Liver (tissue), 9 donors: ENCODE data around the gene ERC2. TPM values are rescaled to one million over a fixed set of nuclear protein-coding genes. Genes with fewer than 3 reads are reported as not detected.
"Not testable (repeated sequence)": the region's sequence is repeated elsewhere in the genome, so short reads cannot be mapped to it uniquely, and the experiment has no call there.

ENCODE experiments used
- DNase-seq: peaks from one replicate; pipeline ENCODE4 v3.0.0-alpha.2; 2017; ENCODE audit warnings: low spot score
- H3K27ac ChIP-seq, 2 donors: one replicate each; pipeline ENCODE4 v1.7.0; 2013; ENCODE audit warnings: inconsistent platforms in 2 of 2, low read length in 2 of 2, control low read depth in 1 of 2, low read depth in 1 of 2, mild to moderate bottlenecking in 1 of 2
- H3K27me3 ChIP-seq, 4 donors: one replicate each; pipeline versions ENCODE4 v1.6.1 to v1.7.0; 2013; ENCODE audit warnings: low read length in 3 of 4, inconsistent platforms in 1 of 4, mild to moderate bottlenecking in 1 of 4, moderate library complexity in 1 of 4; ENCODE audit not compliant: control insufficient read depth in 4 of 4, insufficient read depth in 4 of 4
- H3K36me3 ChIP-seq, 4 donors: one replicate each; pipeline versions ENCODE4 v1.6.1 to v1.7.0; 2013; ENCODE audit warnings: low read length in 3 of 4, mild to moderate bottlenecking in 3 of 4, low read depth in 1 of 4, moderate library complexity in 1 of 4; ENCODE audit not compliant: control insufficient read depth in 4 of 4, insufficient read depth in 3 of 4
- H3K4me1 ChIP-seq, 4 donors: one replicate each; pipeline versions ENCODE4 v1.6.1 to v1.7.0; 2013; ENCODE audit warnings: low read length in 3 of 4, mild to moderate bottlenecking in 3 of 4, moderate library complexity in 1 of 4; ENCODE audit not compliant: control insufficient read depth in 4 of 4, insufficient read depth in 4 of 4
- H3K4me3 ChIP-seq, 3 donors: one replicate each; pipeline versions ENCODE4 v1.6.1 to v1.7.0; 2013; ENCODE audit warnings: low read length in 3 of 3, control low read depth in 1 of 3, low read depth in 1 of 3, mild to moderate bottlenecking in 1 of 3
- H3K9ac ChIP-seq, 2 donors: one replicate each; pipeline ENCODE4 v1.7.0; 2013; ENCODE audit warnings: low read length in 2 of 2, mild to moderate bottlenecking in 2 of 2, moderate library complexity in 2 of 2, control low read depth in 1 of 2, low read depth in 1 of 2
- H3K9me3 ChIP-seq, 4 donors: one replicate each; pipeline versions ENCODE4 v1.6.1 to v1.7.0; 2013; ENCODE audit warnings: low read length in 3 of 4; ENCODE audit not compliant: control insufficient read depth in 4 of 4
- CTCF ChIP-seq: fragments of 150-350 bp; IDR thresholded peaks from 2 replicates; pipeline ENCODE4 v1.5.1; 2017; ENCODE audit warnings: improper control_type of control experiment, low read depth, low read length; ENCODE audit not compliant: missing input control
- EGR1 ChIP-seq, 2 donors: IDR thresholded peaks; 2 replicates each; pipeline ENCODE4 v1.6.1; 2016 to 2018; ENCODE audit warnings: antibody characterized with exemption in 2 of 2, low read depth in 2 of 2
- FOXA1 ChIP-seq: IDR thresholded peaks from 2 replicates; pipeline ENCODE4 v1.6.1; 2016; ENCODE audit warnings: antibody characterized with exemption
- FOXA2 ChIP-seq: IDR thresholded peaks from 2 replicates; pipeline ENCODE4 v1.6.1; 2016; ENCODE audit warnings: antibody characterized with exemption
- GABPA ChIP-seq, 2 donors: IDR thresholded peaks in 1 of 2; conservative IDR thresholded peaks in 1 of 2; 2 replicates each; pipeline ENCODE4 v1.6.1; 2016; ENCODE audit warnings: antibody characterized with exemption in 2 of 2, mild to moderate bottlenecking in 1 of 2, moderate library complexity in 1 of 2
- HNF4A ChIP-seq, 2 donors: conservative IDR thresholded peaks; 2 replicates each; pipeline ENCODE4 v1.6.1; 2016; ENCODE audit warnings: antibody characterized with exemption in 2 of 2, mild to moderate bottlenecking in 2 of 2
- HNF4G ChIP-seq: IDR thresholded peaks from 2 replicates; pipeline ENCODE4 v1.6.1; 2016; ENCODE audit warnings: antibody characterized with exemption
- JUND ChIP-seq, 2 donors: IDR thresholded peaks; 2 replicates each; pipeline ENCODE4 v1.6.1; 2016; ENCODE audit warnings: antibody characterized with exemption in 2 of 2
- MAX ChIP-seq: IDR thresholded peaks from 2 replicates; pipeline ENCODE4 v1.6.1; 2016; ENCODE audit warnings: antibody characterized with exemption
- NR2F2 ChIP-seq: IDR thresholded peaks from 2 replicates; pipeline ENCODE4 v1.6.1; 2016; ENCODE audit warnings: antibody characterized with exemption
- RAD21 ChIP-seq, 2 donors: IDR thresholded peaks; 2 replicates each; pipeline ENCODE4 v1.6.1; 2016; ENCODE audit warnings: antibody characterized with exemption in 2 of 2, mild to moderate bottlenecking in 2 of 2
- REST ChIP-seq: IDR thresholded peaks from 2 replicates; pipeline ENCODE4 v1.6.1; 2016; ENCODE audit warnings: antibody characterized with exemption, mild to moderate bottlenecking
- RXRA ChIP-seq, 2 donors: IDR thresholded peaks; 2 replicates each; pipeline ENCODE4 v1.6.1; 2017 to 2018; ENCODE audit warnings: antibody characterized with exemption in 2 of 2, mild to moderate bottlenecking in 1 of 2
- SP1 ChIP-seq: IDR thresholded peaks from 2 replicates; pipeline ENCODE4 v1.6.1; 2018; ENCODE audit warnings: antibody characterized with exemption, mild to moderate bottlenecking
- TAF1 ChIP-seq: conservative IDR thresholded peaks from 2 replicates; pipeline ENCODE4 v1.6.1; 2016; ENCODE audit warnings: antibody characterized with exemption, mild to moderate bottlenecking
- YY1 ChIP-seq: IDR thresholded peaks from 2 replicates; pipeline ENCODE4 v1.6.1; 2016; ENCODE audit warnings: antibody characterized with exemption, mild to moderate bottlenecking
- WGBS: extraction: QIAGEN DNeasy Blood & Tissue Kit; methylation state at CpG from one replicate; pipeline ENCODE4 v1.1.7; 2013; 5-methylcytosine and 5-hydroxymethylcytosine counted together
- polyA plus RNA-seq, 2 donors: library from polyadenylated mRNA; stranded (reverse) in 1 of 2; unstranded in 1 of 2; fragments of 200-250 nt in 1 of 2; fragments of >200 nt in 1 of 2; fragmentation: Nextera tagmentation in 1 of 2; extraction: Ambion mirVana in 1 of 2; gene quantifications; one replicate each; pipeline versions ENCODE4 v1.2.1 to v1.2.3, GENCODE V29; 2013 to 2015
- total RNA-seq, 2 donors: library from RNA; depleted of rRNA; stranded (reverse); fragments of >200 nt; gene quantifications; one replicate each; pipeline ENCODE4 v1.2.3, GENCODE V29; 2014
- TF ChIP-seq, protein P1 (sequence below): IDR thresholded peaks from 2 replicates; pipeline ENCODE4 v1.6.1; 2016; ENCODE audit warnings: antibody characterized with exemption
- TF ChIP-seq, protein P2 (sequence below): IDR thresholded peaks from 2 replicates; pipeline ENCODE4 v1.6.1; 2016; ENCODE audit warnings: antibody characterized with exemption
- donor health status: healthy.
- donor health status: healthy.
- donor health status: healthy.
- donor health status: healthy.
- donor health status: healthy.

The ERC2 gene
- total and polyA plus RNA-seq, 4 donors: 0.14 to 0.25 TPM; not detected in 2

DNA sequence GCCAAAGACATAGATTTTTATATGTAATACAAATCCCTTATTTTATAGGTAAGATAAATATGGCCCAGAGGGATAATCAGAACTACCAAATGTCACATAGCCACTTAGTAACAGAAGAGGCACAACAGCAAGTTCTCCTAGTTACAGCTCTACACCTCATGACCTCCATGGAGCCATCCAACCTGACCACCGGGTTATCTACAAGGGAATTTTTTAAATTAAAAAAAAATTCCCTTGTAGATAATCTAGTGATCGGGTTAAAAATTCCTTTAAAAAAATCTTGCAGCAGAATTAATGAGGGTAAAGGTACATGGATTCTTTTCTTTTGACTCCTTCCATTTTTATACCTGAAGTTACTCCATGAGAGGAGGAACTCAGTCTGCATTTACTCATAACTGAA is 615.9 kb downstream of the ERC2 start (continued):
- no peak for TF ChIP-seq YY1
- no peak for TF ChIP-seq MAX

- TF ChIP-seq, protein P1, sequence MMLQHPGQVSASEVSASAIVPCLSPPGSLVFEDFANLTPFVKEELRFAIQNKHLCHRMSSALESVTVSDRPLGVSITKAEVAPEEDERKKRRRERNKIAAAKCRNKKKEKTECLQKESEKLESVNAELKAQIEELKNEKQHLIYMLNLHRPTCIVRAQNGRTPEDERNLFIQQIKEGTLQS: no peak
- no peak for TF ChIP-seq EGR1 (IDR thresholded peaks at IDR 0.05; ENCODE audit: low read depth in 2 of 2)
- no peak overlapping the region for H3K9ac ChIP-seq
- H3K4me3 ChIP-seq: no peak overlapping the region
- H3K36me3 ChIP-seq: no peaks in the 10 kb centered on the region
- no peaks in the 10 kb centered on the region for H3K4me1 ChIP-seq
- no peak overlapping the region for H3K27ac ChIP-seq
- no peak for DNase-seq
- H3K27me3 ChIP-seq: no peaks in the 10 kb centered on the region
- H3K9me3 ChIP-seq: no peaks in the 10 kb centered on the region
- WGBS: 52% methylated on average over 3 of the region's 3 CpGs
Observed at GRCh38 chr3:55842204-55842603, 626.1 kb downstream of the ERC2 start.

- WGBS: 64% methylated on average over 13 of the region's 13 CpGs
- H3K27me3 ChIP-seq, H3K36me3 ChIP-seq, DNase-seq, H3K9me3 ChIP-seq, H3K27ac ChIP-seq, H3K4me3 ChIP-seq, H3K9ac ChIP-seq, H3K4me1 ChIP-seq: not testable (repeated sequence)
Observed at GRCh38 chr3:55831876-55832275, 636.4 kb downstream of the ERC2 start.

- Histone ChIP-seq H3K27ac (no peak overlapping the region), H3K4me3 (no peak overlapping the region), H3K36me3 (no peaks in the 10 kb centered on the region), H3K4me1 (no peaks in the 10 kb centered on the region), H3K27me3 (peaks cover 0 to 3% (median 0%) of the 10 kb centered on the region in 4 donors), H3K9ac (no peak overlapping the region), H3K9me3 (no peaks in the 10 kb centered on the region)
- no peak for DNase-seq
- TF ChIP-seq RAD21 (IDR thresholded peaks at IDR 0.05) (no peak), FOXA2 (no peak), TAF1 (no peak), REST (no peak), MAX (no peak), RXRA (IDR thresholded peaks at IDR 0.05) (no peak), CTCF (no peak), HNF4A (conservative IDR thresholded peaks at IDR 0.05) (no peak), FOXA1 (no peak), NR2F2 (no peak), GABPA (IDR thresholded peaks at IDR 0.05 in 1 of 2, conservative IDR thresholded peaks at IDR 0.05 in 1 of 2) (no peak), JUND (IDR thresholded peaks at IDR 0.05) (no peak), SP1 (no peak), HNF4G (no peak), EGR1 (IDR thresholded peaks at IDR 0.05; ENCODE audit: low read depth in 2 of 2) (no peak)
- TF ChIP-seq, protein P1: no peak
- TF ChIP-seq, protein P2, sequence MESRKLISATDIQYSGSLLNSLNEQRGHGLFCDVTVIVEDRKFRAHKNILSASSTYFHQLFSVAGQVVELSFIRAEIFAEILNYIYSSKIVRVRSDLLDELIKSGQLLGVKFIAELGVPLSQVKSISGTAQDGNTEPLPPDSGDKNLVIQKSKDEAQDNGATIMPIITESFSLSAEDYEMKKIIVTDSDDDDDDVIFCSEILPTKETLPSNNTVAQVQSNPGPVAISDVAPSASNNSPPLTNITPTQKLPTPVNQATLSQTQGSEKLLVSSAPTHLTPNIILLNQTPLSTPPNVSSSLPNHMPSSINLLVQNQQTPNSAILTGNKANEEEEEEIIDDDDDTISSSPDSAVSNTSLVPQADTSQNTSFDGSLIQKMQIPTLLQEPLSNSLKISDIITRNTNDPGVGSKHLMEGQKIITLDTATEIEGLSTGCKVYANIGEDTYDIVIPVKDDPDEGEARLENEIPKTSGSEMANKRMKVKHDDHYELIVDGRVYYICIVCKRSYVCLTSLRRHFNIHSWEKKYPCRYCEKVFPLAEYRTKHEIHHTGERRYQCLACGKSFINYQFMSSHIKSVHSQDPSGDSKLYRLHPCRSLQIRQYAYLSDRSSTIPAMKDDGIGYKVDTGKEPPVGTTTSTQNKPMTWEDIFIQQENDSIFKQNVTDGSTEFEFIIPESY: no peak
- WGBS: 78% methylated on average over 2 of the region's 2 CpGs
Observed at GRCh38 chr3:55828712-55829111, 639.6 kb downstream of the ERC2 start.
